Right renal cortex interstitium (tissue), 3 donors: ENCODE data around the gene UVSSA. TPM values are rescaled to one million over a fixed set of nuclear protein-coding genes. Genes with fewer than 3 reads are reported as not detected.
"Not testable (repeated sequence)": the region's sequence is repeated elsewhere in the genome, so short reads cannot be mapped to it uniquely, and the experiment has no call there.

ENCODE experiments used
- DNase-seq, 3 donors: peaks; one replicate each; pipeline ENCODE4 v3.0.0-alpha.2; 2013; ENCODE audit warnings: low read depth in 3 of 3, low spot score in 2 of 3
- polyA plus RNA-seq, 3 donors: library from polyadenylated mRNA; unstranded; fragments of 120-200 nt; gene quantifications; one replicate each; pipeline ENCODE4 v1.2.1, GENCODE V29; 2013; ENCODE audit not compliant: insufficient read length in 3 of 3

The UVSSA gene
- polyA plus RNA-seq, 3 donors: 5.5 to 6.5 (median 6.0) TPM

GRCh38 chr4:1330761-1331590 is 16.0 kb upstream of the UVSSA start:
- DNase-seq: no peak

DNA sequence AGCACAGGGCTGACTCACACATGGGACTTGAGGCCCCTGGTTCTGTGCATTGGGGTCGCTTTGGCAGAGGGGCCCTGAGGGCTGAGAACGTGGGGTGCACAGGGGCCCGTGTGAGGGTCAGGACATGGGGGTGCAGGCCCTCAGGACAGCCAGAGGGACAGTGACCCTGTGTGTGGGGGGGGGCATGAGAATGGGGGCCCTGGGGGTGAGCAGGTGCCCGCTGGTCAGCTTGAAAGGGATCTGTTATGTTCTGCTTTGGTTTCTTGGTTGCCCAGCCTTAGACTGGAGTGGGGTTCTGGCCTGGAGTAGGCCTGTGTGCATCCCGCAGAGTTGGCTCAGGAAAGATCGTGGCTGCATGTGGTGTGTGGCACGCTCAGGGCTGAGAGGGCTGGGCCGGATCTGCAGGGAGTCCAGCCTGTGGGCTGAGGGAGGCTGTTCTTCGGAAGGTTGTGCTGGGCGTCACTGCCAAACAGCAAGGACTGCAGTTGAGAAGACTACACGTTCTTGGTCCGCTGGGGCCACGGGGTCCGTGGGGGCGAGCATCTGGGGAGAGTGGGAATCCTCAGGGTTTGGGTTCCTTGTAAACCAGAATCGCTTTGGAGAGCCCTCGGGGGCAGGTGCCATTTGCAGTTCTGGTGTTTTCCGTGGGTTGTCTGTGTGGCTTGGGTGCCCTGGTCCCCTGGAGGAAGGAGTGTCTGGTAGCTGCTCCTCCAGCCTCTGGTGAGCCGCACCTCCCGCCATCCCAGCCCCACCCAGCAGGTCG is 15.2 kb upstream of the UVSSA start:
- DNase-seq: no peak

DNA sequence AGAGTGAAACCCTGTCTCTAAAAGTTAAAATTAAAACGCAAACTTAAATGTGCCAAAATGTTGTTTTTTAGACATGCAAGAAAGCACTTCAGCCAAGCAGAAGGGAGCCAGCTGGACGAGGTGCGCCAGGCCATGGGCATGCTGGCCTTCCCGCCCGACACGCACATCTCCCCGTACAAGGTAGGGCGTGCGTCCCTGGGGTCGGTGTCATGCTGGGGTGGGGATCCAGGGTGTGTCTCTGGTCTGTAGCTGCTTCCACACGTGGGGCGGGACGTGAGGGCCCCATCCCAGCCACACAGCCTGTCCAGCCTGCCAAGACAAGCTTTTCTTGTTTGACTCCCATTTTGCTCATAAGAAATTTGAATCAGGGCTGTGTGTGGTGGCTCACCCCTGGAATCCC is 14.3 kb upstream of the UVSSA start:
- no peak for DNase-seq

- no peak for DNase-seq
Observed at GRCh38 chr4:1333256-1333655, 13.8 kb upstream of the UVSSA start.

GRCh38 chr4:1333851-1334578 is 13.0 kb upstream of the UVSSA start:
- DNase-seq: not testable (repeated sequence)

DNA sequence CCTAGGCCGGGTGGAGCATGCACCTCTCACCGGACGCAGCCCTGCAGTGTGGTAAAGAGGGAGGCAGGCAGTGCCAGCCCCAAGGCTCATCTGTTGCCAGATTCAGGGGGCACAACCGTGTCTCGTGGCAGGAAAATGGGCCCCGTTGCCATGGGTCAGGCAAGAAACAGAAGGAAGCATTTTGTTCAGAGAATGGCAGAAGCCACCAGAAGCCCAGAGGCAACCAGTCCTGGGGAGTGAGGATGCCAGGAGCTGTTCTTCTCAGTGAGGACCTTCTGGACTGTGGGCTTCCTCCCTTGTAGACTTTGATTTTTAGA is 12.5 kb upstream of the UVSSA start:
- no peak for DNase-seq

- DNase-seq: not testable (repeated sequence)
Observed at GRCh38 chr4:1335193-1335883, 11.7 kb upstream of the UVSSA start.

DNA sequence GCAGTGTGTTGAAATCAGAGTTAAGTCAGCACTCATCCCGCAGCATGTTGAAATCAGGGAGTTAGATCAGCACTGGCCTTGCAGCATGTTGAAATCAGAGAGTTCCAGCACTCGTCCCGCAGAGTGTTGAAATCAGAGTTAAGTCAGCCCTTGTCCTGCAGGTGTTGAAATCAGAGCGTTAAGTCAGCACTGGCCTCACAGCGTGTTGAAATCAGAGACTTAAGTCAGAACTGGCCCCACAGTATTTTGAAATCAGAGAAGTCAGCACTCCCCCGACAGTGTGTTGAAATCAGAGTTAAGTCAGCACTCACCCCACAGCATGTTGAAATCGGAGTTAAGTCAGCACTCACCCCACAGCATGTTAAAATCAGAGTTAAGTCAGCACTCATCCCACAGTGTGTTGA is 10.9 kb upstream of the UVSSA start:
- DNase-seq: no peak

GRCh38 chr4:1337376-1337831 is 9.6 kb upstream of the UVSSA start:
- DNase-seq: no peak

- DNase-seq: no peak
Observed at GRCh38 chr4:1337951-1338751, 8.9 kb upstream of the UVSSA start.

DNA sequence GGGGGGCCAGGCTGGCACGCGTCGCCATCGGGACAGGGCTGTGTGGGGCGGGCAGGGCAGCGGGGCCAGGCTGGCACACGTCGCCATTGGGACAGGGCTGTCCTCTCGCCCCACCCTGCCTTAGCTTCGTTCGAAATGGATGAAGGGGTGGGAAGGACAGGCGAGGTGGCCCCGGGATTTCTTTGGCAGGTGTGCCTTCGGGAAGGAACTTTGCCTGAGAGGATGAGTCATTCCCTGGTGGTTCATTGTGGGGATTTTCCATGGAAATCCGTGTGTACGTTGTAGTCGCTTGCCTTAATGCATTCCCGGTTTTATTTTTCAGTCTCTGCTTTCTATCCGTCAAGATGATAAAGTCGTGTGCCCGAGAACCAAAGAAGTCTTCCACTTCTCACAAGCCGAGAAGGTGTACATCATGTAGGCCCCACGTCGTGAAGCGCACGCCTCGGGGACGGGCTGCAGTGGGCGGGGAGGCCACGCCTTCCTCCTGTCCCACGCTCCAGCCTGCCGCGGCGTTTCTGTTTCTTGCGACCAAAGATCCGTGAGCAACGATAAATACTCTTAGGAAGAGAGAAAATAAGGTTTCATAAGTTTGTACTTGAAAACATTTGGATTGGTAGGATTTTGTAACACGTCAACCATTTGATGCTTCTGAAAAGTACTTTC is 8.1 kb upstream of the UVSSA start:
- no peak for DNase-seq

DNA sequence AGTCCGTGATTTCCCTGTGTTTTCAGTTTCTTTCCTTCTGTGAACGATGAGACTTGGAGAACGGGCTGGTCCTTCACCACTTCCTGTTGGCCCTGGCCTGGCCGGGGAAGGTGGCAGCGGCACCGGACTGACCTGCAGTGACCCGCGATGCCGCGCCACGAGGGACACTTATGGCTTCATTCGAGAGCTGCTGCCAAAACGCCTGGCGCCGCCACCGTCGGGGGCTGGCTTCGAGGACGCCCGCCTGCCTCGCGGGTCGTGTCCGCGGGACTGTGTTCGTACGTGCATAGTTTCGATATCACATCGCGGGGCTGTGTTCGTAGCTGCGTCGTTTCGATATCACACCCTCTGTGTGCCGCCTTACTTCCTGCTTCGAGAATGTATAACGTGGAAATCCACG is 7.5 kb upstream of the UVSSA start:
- DNase-seq: no peak

GRCh38 chr4:1340181-1340747 is 6.7 kb upstream of the UVSSA start:
- DNase-seq: no peak

DNA sequence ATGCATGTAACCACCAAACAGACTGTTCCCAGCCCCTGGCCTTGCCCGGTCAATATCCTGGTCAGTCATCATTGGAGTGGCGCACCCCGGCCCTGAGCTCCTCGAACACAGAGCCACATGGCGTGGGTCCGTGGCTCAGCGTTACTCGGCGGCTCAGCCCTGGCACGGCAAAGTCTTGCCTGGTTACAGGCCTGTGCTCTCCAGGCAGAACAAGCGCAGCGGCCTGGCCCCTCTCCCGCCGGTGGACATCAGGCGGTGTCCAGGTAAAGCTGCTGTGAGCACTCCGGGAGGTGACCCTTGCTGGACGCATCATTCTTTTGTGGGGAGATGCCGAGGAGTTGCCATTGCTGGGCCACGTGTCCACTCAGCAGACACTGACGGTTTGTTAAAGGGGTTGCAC is 6.1 kb upstream of the UVSSA start:
- DNase-seq: no peak

DNA sequence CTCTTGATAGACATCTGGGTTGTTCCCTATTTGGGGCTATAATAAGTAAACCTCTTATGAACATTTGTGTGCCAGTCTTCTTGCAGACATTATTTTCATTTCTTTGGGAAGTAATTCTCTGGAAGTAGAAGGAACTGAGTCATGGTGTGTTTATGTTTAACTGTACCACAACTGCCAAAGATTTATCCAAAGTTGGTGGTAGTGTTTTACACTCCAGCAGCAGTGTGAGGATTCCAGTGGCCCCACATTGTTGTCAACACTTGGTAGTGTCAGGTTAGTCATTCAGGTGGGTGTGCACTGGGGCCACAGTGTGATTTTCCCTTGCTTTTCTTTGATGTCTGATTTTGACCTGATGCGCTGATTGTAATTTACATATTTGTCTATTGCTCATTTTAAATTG is 5.0 kb upstream of the UVSSA start:
- DNase-seq: no peak

GRCh38 chr4:1344696-1345095 is 2.3 kb upstream of the UVSSA start:
- DNase-seq: no peak

GRCh38 chr4:1345903-1346780 is 866 bp upstream of the UVSSA start:
- DNase-seq: peak; percentile 40 to 74 (median 56)

GRCh38 chr4:1347410-1347864 is 429 bp downstream of the UVSSA start:
- DNase-seq: peak in 2 of 3 donors; percentile 52 to 58
